B cell (primary cell): Measurements from ENCODE around the gene SAMD4A. TPM values are rescaled to one million over a fixed set of nuclear protein-coding genes. Genes with fewer than 3 reads are reported as not detected.

Source experiments
- ATAC-seq: fragments of 200-7000 bp; cut with Tn5 transposase; one replicate; pipeline ENCODE4 v1.10.0; 2021; ENCODE audit warnings: low read depth, mild to moderate bottlenecking, moderate number of reproducible peaks, moderate library complexity
- CTCF ChIA-PET: fragments of 350-600 bp; sonication (Branson Sonifier 250); formaldehyde crosslinking; loops from one replicate; lab custom pipeline; 2021; ENCODE audit warnings: antibody characterized with exemption, inconsistent platforms; lab: Charles Lee
- POLR2A ChIA-PET: fragments of 350-600 bp; sonication (Branson Sonifier 250); formaldehyde crosslinking; loops from one replicate; lab custom pipeline; 2021; ENCODE audit warnings: antibody characterized with exemption; lab: Charles Lee
- DNase-seq: peaks from one replicate; pipeline ENCODE4 v3.0.0; 2013
- H2AFZ ChIP-seq: 2 replicates; pipeline ENCODE4 v1.6.1; 2012; ENCODE audit warnings: mild to moderate bottlenecking, low read depth, low read length; ENCODE audit not compliant: insufficient read depth, poor library complexity, severe bottlenecking
- H3K27ac ChIP-seq, 2 donors: 1 replicate in 1 of 2; 2 replicates in 1 of 2; pipeline ENCODE4 v1.5.1; 2012 to 2013; ENCODE audit warnings: low read length in 2 of 2, mild to moderate bottlenecking in 2 of 2, moderate library complexity in 1 of 2
- H3K27me3 ChIP-seq, 4 experiments: fragments of 200-600 bp in 1 of 4; sonication (generic) in 1 of 4; replicated peaks in 1 of 4; 1 replicate in 2 of 4; 2 replicates in 2 of 4; pipeline versions ENCODE4 v1.6.1 to v1.7.0; 2013 to 2016; ENCODE audit warnings: low read length in 3 of 4, mild to moderate bottlenecking in 2 of 4, mixed read lengths in 1 of 4, moderate library complexity in 1 of 4; ENCODE audit not compliant: insufficient read depth in 4 of 4, control insufficient read depth in 3 of 4; ENCODE audit errors: control extremely low read depth in 1 of 4
- H3K36me3 ChIP-seq, 2 experiments: replicated peaks in 1 of 2; 1 replicate in 1 of 2; 2 replicates in 1 of 2; pipeline versions ENCODE4 v1.6.1 to v1.7.1; 2013; ENCODE audit warnings: low read length in 1 of 2; ENCODE audit not compliant: insufficient read depth in 2 of 2, control insufficient read depth in 1 of 2; ENCODE audit errors: control extremely low read depth in 1 of 2, extremely low read depth in 1 of 2
- H3K4me1 ChIP-seq, 2 donors: fragments of 200-600 bp in 1 of 2; sonication (generic) in 1 of 2; 1 replicate in 1 of 2; 2 replicates in 1 of 2; pipeline versions ENCODE4 v1.5.1 to v1.6.1; 2013 to 2017; ENCODE audit warnings: low read length in 2 of 2; ENCODE audit not compliant: control insufficient read depth in 2 of 2, insufficient read depth in 2 of 2
- H3K4me2 ChIP-seq: replicated peaks from 2 replicates; pipeline ENCODE3; 2012; ENCODE audit warnings: mild to moderate bottlenecking, low read depth, low read length; ENCODE audit not compliant: poor library complexity, severe bottlenecking
- H3K4me3 ChIP-seq, 5 experiments: fragments of 200-600 bp in 1 of 5; sonication (generic) in 1 of 5; 1 replicate in 3 of 5; 2 replicates in 2 of 5; pipeline versions ENCODE4 v1.5.1 to v1.7.0; 2011 to 2016; ENCODE audit warnings: low read length in 4 of 5, mild to moderate bottlenecking in 4 of 5, low read depth in 2 of 5, control low read depth in 1 of 5, moderate library complexity in 1 of 5; ENCODE audit not compliant: insufficient read depth in 1 of 5; ENCODE audit errors: control extremely low read depth in 1 of 5, extremely low read depth in 1 of 5
- H3K79me2 ChIP-seq: fragments of 200-600 bp; sonication (generic); one replicate; pipeline ENCODE4 v1.6.0; 2016; ENCODE audit warnings: low read length; ENCODE audit not compliant: control insufficient read depth, insufficient read depth
- H3K9ac ChIP-seq: fragments of 200-600 bp; sonication (generic); 2 replicates; pipeline ENCODE4 v1.6.1; 2017; ENCODE audit warnings: mild to moderate bottlenecking, low read length, moderate library complexity
- H3K9me3 ChIP-seq, 3 donors: one replicate each; pipeline versions ENCODE4 v1.6.1 to v1.7.1; 2013; ENCODE audit warnings: low read length in 2 of 3; ENCODE audit not compliant: control insufficient read depth in 2 of 3, insufficient read depth in 1 of 3; ENCODE audit errors: control extremely low read depth in 1 of 3
- H4K20me1 ChIP-seq: 2 replicates; pipeline ENCODE4 v1.6.0; 2012; ENCODE audit warnings: mild to moderate bottlenecking, low read length; ENCODE audit not compliant: insufficient read depth, control insufficient read depth, poor library complexity, severe bottlenecking
- H3K27ac Mint-ChIP-seq: one replicate; pipeline ENCODE4 v1.8.0; 2021; ENCODE audit warnings: mixed read lengths
- H3K27me3 Mint-ChIP-seq: one replicate; pipeline ENCODE4 v1.8.0; 2021; ENCODE audit warnings: mixed read lengths
- H3K4me1 Mint-ChIP-seq: one replicate; pipeline ENCODE4 v1.8.0; 2021; ENCODE audit warnings: mixed read lengths
- H3K4me3 Mint-ChIP-seq: one replicate; pipeline ENCODE4 v1.8.0; 2021; ENCODE audit warnings: mixed read lengths
- H3K9me3 Mint-ChIP-seq: one replicate; pipeline ENCODE4 v1.8.0; 2022; ENCODE audit warnings: mixed read lengths; ENCODE audit not compliant: insufficient read depth
- EZH2 ChIP-seq: IDR thresholded peaks from 2 replicates; pipeline ENCODE4 v1.6.1; 2012; ENCODE audit warnings: borderline replicate concordance, low read depth, mild to moderate bottlenecking, moderate library complexity, low read length; ENCODE audit not compliant: insufficient read depth, poor library complexity, severe bottlenecking
- WGBS: methylation state at CpG from one replicate; pipeline ENCODE4 v1.1.5; 2013; ENCODE audit warnings: missing lambda C conversion rate; ENCODE audit not compliant: insufficient coverage; 5-methylcytosine and 5-hydroxymethylcytosine counted together
- intact Hi-C: fragments of 100-400 bp; cut with micrococcal nuclease; formaldehyde crosslinking; loops from one replicate; pipeline ENCODE4 v1.10.0; 2022
- polyA plus RNA-seq: library from polyadenylated mRNA; depleted of rRNA; stranded (reverse); fragments of >200 nt; gene quantifications from 2 replicates; pipeline ENCODE4 v1.2.3, GENCODE V29; 2012
- total RNA-seq, 2 donors: library from RNA; stranded (reverse); fragments of 120-200 nt in 1 of 2; gene quantifications; 1 replicate in 1 of 2; 2 replicates in 1 of 2; pipeline versions ENCODE4 v1.2.3 to v1.2.4, GENCODE V29; 2013 to 2022
- TF ChIP-seq, protein P1 (sequence below): fragments of 200-600 bp; IDR thresholded peaks from one replicate; pipeline ENCODE4 v1.8.0; 2022; ENCODE audit warnings: antibody characterized with exemption, mild to moderate bottlenecking

The SAMD4A gene
- total and polyA plus RNA-seq, 2 donors (not counting 1 experiment from before 2014, with no cell fraction given), result 5.7 to 13.7 TPM

GRCh38 chr14:54555651-54556050 is 11.3 kb upstream of the SAMD4A start:
- Histone ChIP-seq H3K9me3 (no peaks in the 10 kb centered on the region), H4K20me1 (no peaks in the 10 kb centered on the region), H3K4me2 (no peak overlapping the region), H3K27me3 (peaks cover 0 to 4% (median 0%) of the 10 kb centered on the region in 4 experiments), H3K4me3 (no peak overlapping the region), H3K79me2 (no peaks in the 10 kb centered on the region), H3K27ac (no peak overlapping the region), H2AFZ (no peak overlapping the region), H3K4me1 (no peaks in the 10 kb centered on the region), H3K9ac (no peak overlapping the region), H3K36me3 (no peaks in the 10 kb centered on the region)
- Mint-ChIP-seq H3K4me3 (no peak overlapping the region), H3K4me1 (no peaks in the 10 kb centered on the region), H3K9me3 (no peaks in the 10 kb centered on the region), H3K27ac (no peak overlapping the region), H3K27me3 (peaks cover 14% of the 10 kb centered on the region)
- DNase-seq (no peak), ATAC-seq (no peak)
- intact Hi-C loops, result no loop called here
- TF ChIP-seq, protein P1, sequence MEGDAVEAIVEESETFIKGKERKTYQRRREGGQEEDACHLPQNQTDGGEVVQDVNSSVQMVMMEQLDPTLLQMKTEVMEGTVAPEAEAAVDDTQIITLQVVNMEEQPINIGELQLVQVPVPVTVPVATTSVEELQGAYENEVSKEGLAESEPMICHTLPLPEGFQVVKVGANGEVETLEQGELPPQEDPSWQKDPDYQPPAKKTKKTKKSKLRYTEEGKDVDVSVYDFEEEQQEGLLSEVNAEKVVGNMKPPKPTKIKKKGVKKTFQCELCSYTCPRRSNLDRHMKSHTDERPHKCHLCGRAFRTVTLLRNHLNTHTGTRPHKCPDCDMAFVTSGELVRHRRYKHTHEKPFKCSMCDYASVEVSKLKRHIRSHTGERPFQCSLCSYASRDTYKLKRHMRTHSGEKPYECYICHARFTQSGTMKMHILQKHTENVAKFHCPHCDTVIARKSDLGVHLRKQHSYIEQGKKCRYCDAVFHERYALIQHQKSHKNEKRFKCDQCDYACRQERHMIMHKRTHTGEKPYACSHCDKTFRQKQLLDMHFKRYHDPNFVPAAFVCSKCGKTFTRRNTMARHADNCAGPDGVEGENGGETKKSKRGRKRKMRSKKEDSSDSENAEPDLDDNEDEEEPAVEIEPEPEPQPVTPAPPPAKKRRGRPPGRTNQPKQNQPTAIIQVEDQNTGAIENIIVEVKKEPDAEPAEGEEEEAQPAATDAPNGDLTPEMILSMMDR, result no peak
- CTCF ChIA-PET, result no interaction called here
- POLR2A ChIA-PET, result no interaction called here
- 67% methylated on average over 1 of the region's 2 CpGs for WGBS

- intact Hi-C loops, result no loop called here
- no peak overlapping the region for H3K27ac ChIP-seq
- ChIA-PET CTCF (no interaction called here), POLR2A (interaction anchor here (0.6 kb wide), 1 partner anchor 298 kb away, joined by 3 read pairs; no protein-coding TSS in a partner anchor)
- no peak overlapping the region for H3K4me3 ChIP-seq
- H3K4me3 Mint-ChIP-seq, result no peak overlapping the region
- H3K9ac ChIP-seq, result no peak overlapping the region
- no peak for DNase-seq
- H3K4me1 Mint-ChIP-seq, result no peaks in the 10 kb centered on the region
- peaks cover 14% of the 10 kb centered on the region for H3K27me3 Mint-ChIP-seq
- no peaks in the 10 kb centered on the region for H3K36me3 ChIP-seq
- no peaks in the 10 kb centered on the region for H3K9me3 Mint-ChIP-seq
- no peak overlapping the region for H2AFZ ChIP-seq
- no peak overlapping the region for H3K27ac Mint-ChIP-seq
- no peaks in the 10 kb centered on the region for H3K9me3 ChIP-seq
- TF ChIP-seq, protein P1, result no peak
- no peak for TF ChIP-seq EZH2
- no peaks in the 10 kb centered on the region for H4K20me1 ChIP-seq
- peaks cover 0 to 4% (median 0%) of the 10 kb centered on the region in 4 experiments for H3K27me3 ChIP-seq
- H3K4me2 ChIP-seq, result no peak overlapping the region
- 93% methylated on average over 5 of the region's 9 CpGs for WGBS
- H3K79me2 ChIP-seq, result no peaks in the 10 kb centered on the region
- no peak for ATAC-seq
- no peaks in the 10 kb centered on the region for H3K4me1 ChIP-seq
These were observed 10.4 kb upstream of the SAMD4A start for GRCh38 chr14:54556535-54556934.
